GM06990 (cell line): Measurements from ENCODE around the gene CLSTN1.

ENCODE experiments used
- DNase-seq: peaks from one replicate; pipeline ENCODE4 v3.0.0-alpha.2; 2011; ENCODE audit not compliant: insufficient read length; ENCODE audit errors: extremely low read depth
- H3K27me3 ChIP-seq: replicated peaks from 2 replicates; pipeline ENCODE4 v1.6.0; 2011; ENCODE audit warnings: low read length; ENCODE audit not compliant: control insufficient read depth, insufficient read depth
- H3K36me3 ChIP-seq: 2 replicates; pipeline ENCODE4 v1.5.1; 2011; ENCODE audit warnings: low read length; ENCODE audit not compliant: control insufficient read depth, insufficient read depth
- H3K4me3 ChIP-seq: replicated peaks from 2 replicates; pipeline ENCODE4 v1.5.1; 2011; ENCODE audit warnings: low read depth, mild to moderate bottlenecking, control low read depth, low read length
- TF ChIP-seq, protein P1 (sequence below): IDR thresholded peaks from 2 replicates; pipeline ENCODE4 v1.5.1; 2011; ENCODE audit warnings: low read length, control low read depth, mild to moderate bottlenecking, inconsistent platforms; ENCODE audit not compliant: insufficient read depth, poor library complexity, severe bottlenecking

Gene CLSTN1

GRCh38 chr1:9719978-9720722 lies 103.6 kb downstream of the CLSTN1 start:
- H3K27me3 ChIP-seq = no peaks in the 10 kb centered on the region
- no peak overlapping the region for H3K4me3 ChIP-seq
- peaks cover 76% of the 10 kb centered on the region for H3K36me3 ChIP-seq
- TF ChIP-seq, protein P1, sequence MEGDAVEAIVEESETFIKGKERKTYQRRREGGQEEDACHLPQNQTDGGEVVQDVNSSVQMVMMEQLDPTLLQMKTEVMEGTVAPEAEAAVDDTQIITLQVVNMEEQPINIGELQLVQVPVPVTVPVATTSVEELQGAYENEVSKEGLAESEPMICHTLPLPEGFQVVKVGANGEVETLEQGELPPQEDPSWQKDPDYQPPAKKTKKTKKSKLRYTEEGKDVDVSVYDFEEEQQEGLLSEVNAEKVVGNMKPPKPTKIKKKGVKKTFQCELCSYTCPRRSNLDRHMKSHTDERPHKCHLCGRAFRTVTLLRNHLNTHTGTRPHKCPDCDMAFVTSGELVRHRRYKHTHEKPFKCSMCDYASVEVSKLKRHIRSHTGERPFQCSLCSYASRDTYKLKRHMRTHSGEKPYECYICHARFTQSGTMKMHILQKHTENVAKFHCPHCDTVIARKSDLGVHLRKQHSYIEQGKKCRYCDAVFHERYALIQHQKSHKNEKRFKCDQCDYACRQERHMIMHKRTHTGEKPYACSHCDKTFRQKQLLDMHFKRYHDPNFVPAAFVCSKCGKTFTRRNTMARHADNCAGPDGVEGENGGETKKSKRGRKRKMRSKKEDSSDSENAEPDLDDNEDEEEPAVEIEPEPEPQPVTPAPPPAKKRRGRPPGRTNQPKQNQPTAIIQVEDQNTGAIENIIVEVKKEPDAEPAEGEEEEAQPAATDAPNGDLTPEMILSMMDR = no peak
- DNase-seq = no peak

- no peak for DNase-seq
- Histone ChIP-seq H3K4me3 (no peak overlapping the region), H3K36me3 (peaks cover 64% of the 10 kb centered on the region), H3K27me3 (no peaks in the 10 kb centered on the region)
- TF ChIP-seq, protein P1 = no peak
Measured at GRCh38 chr1:9718006-9718680, 105.6 kb downstream of the CLSTN1 start.

GRCh38 chr1:9717193-9718005 lies 106.4 kb downstream of the CLSTN1 start:
- TF ChIP-seq, protein P1 = no peak
- Histone ChIP-seq H3K27me3 (no peaks in the 10 kb centered on the region), H3K36me3 (peaks cover 57% of the 10 kb centered on the region), H3K4me3 (peak overlapping the region; percentile 26)
- peak; percentile 71 for DNase-seq

DNA sequence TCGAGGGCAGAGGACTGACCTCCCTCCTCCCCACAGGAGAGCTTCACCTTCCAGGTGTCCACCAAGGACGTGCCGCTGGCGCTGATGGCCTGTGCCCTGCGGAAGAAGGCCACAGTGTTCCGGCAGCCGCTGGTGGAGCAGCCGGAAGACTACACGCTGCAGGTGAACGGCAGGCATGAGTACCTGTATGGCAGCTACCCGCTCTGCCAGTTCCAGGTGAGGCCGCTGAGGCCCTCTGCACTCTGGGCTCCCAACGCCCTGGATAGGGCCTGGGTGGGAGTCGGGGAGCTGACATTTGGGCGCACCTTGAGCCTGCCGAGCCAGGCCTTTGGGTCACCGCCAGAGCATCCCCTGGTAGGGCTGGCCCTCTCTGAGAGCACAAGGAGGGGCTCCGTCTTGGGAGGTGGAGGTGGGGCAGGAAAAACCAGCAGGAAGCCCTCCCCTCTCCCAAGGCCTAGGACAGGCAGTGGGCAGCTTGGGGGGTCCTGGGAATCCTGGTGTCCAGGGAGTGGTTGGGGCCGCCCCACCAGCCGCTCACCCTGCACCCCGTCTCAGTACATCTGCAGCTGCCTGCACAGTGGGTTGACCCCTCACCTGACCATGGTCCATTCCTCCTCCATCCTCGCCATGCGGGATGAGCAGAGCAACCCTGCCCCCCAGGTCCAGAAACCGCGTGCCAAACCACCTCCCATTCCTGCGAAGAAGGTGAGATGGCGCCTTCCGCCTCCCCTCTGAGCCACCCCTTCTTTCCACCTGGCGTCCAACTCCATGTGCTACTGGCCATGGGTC lies 107.2 kb downstream of the CLSTN1 start:
- TF ChIP-seq, protein P1 = no peak
- peak overlapping the region; percentile 26; the same call in 1 of the 2 replicates for H3K4me3 ChIP-seq
- no peak for DNase-seq

GRCh38 chr1:9715536-9716226 lies 108.1 kb downstream of the CLSTN1 start:
- Histone ChIP-seq H3K36me3 (peaks cover 42% of the 10 kb centered on the region), H3K27me3 (no peaks in the 10 kb centered on the region), H3K4me3 (no peak overlapping the region)
- TF ChIP-seq, protein P1 = no peak
- DNase-seq = no peak

More for the DNA sequence above, 107.2 kb downstream of the CLSTN1 start:
- peaks cover 49% of the 10 kb centered on the region for H3K36me3 ChIP-seq
- no peaks in the 10 kb centered on the region for H3K27me3 ChIP-seq
